Muscle of leg (tissue), 11 donors: ENCODE measurements around the gene DNHD1. TPM values are rescaled to one million over a fixed set of nuclear protein-coding genes. Genes with fewer than 3 reads are reported as not detected.

Source experiments
- DNase-seq: peaks from one replicate; pipeline ENCODE4 v3.0.0; 2013
- H3K27ac ChIP-seq: one replicate; pipeline ENCODE4 v1.5.1; 2013; ENCODE audit warnings: mild to moderate bottlenecking, low read length, control low read depth
- H3K27me3 ChIP-seq: one replicate; pipeline ENCODE4 v1.6.1; 2013; ENCODE audit warnings: low read length; ENCODE audit not compliant: control insufficient read depth, insufficient read depth
- H3K36me3 ChIP-seq: one replicate; pipeline ENCODE4 v1.6.1; 2013; ENCODE audit warnings: low read length; ENCODE audit not compliant: control insufficient read depth, insufficient read depth
- H3K4me1 ChIP-seq: one replicate; pipeline ENCODE4 v1.6.1; 2013; ENCODE audit warnings: low read length; ENCODE audit not compliant: control insufficient read depth, insufficient read depth
- H3K4me3 ChIP-seq: one replicate; pipeline ENCODE4 v1.5.1; 2013; ENCODE audit warnings: low read length, control low read depth
- H3K9me3 ChIP-seq: replicated peaks from 2 replicates; pipeline ENCODE4 v1.6.1; 2013; ENCODE audit warnings: low read depth, low read length; ENCODE audit not compliant: control insufficient read depth
- WGBS: methylation state at CpG from one replicate; pipeline ENCODE4 v1.1.5; 2013; ENCODE audit warnings: missing lambda C conversion rate; ENCODE audit not compliant: insufficient coverage; 5-methylcytosine and 5-hydroxymethylcytosine counted together
- polyA plus RNA-seq, 8 donors: library from polyadenylated mRNA; unstranded; fragments of 120-200 nt; gene quantifications; one replicate each; pipeline versions ENCODE4 v1.2.1 to v1.2.3, GENCODE V29; 2013; ENCODE audit warnings: inconsistent platforms in 1 of 8, low replicate concordance in 1 of 8; ENCODE audit not compliant: insufficient read length in 8 of 8, insufficient read depth in 1 of 8
- total RNA-seq: library from RNA; stranded (reverse); fragments of 120-200 nt; gene quantifications from one replicate; pipeline ENCODE4 v1.2.4, GENCODE V29; 2013

Gene DNHD1
- total and polyA plus RNA-seq, 9 donors = 3.3 to 10.7 (median 6.5) TPM

DNA sequence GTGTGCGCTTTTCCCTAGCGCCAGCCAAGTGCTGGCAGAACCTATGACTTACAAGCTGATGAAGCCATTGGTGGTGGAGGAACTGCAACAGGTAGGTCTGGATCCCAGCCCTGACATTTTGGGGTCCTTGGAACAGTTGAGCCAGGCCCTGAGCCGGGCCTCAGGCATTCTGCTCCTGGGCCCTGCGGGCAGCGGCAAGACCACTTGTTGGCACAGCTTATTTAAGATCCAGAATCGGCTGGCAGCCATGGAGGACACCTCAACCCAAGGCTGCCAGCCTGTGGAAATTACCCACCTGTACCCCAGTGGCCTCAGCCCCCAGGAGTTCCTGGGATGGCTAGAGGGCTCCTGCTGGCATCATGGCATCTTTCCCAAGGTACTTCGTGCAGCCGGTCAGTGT lies 49.7 kb downstream of the DNHD1 start:
- no peaks in the 10 kb centered on the region for H3K4me1 ChIP-seq
- no peaks in the 10 kb centered on the region for H3K27me3 ChIP-seq
- no peak overlapping the region for H3K4me3 ChIP-seq
- 98% methylated on average over 8 of the region's 8 CpGs for WGBS
- DNase-seq = no peak
- no peaks in the 10 kb centered on the region for H3K9me3 ChIP-seq
- H3K27ac ChIP-seq = no peak overlapping the region
- H3K36me3 ChIP-seq = peaks cover 18% of the 10 kb centered on the region

DNA sequence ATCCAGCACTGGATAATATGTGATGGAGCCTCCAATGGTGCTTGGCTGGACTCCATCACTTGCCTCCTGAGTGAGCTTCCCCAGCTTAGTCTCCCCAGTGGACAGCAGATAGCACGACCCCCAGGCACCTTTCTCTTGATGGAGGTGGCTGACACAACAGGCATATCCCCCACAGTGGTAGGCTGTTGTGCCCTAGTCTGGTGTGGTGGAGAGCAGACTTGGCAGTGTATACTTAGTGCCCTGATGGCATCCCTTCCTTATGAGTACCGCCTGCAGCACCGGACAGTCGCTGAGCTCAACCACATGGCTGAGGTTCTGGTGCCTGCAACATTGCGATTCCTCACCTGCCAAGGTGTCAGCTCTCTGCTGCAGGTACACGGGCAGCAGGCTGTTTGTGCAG lies 50.1 kb downstream of the DNHD1 start:
- no peak overlapping the region for H3K4me3 ChIP-seq
- no peak overlapping the region for H3K27ac ChIP-seq
- no peaks in the 10 kb centered on the region for H3K9me3 ChIP-seq
- H3K4me1 ChIP-seq = no peaks in the 10 kb centered on the region
- H3K27me3 ChIP-seq = no peaks in the 10 kb centered on the region
- WGBS = 92% methylated on average over 5 of the region's 6 CpGs
- peaks cover 18% of the 10 kb centered on the region for H3K36me3 ChIP-seq
- DNase-seq = no peak

DNA sequence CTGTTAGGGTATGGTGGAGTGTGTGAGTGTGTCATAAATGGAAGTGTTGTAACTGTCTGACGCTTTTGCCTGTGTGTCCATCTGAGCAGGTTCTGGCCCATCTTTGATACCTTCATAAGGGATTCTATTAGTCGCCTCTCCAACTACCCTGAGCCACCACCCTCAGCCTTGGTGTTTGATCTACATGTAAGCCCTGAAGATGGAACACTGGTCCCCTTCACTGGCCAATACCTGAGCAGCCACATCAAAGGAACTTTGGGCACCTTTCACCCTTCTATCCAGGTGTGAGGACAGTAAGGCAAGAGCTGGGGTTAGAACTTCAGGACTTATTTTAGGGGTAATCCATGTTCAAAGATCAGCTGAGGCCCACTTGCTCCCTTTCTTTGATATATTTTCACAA lies 51.0 kb downstream of the DNHD1 start:
- no CpG with 5 or more reads among the region's 2 CpGs for WGBS

DNA sequence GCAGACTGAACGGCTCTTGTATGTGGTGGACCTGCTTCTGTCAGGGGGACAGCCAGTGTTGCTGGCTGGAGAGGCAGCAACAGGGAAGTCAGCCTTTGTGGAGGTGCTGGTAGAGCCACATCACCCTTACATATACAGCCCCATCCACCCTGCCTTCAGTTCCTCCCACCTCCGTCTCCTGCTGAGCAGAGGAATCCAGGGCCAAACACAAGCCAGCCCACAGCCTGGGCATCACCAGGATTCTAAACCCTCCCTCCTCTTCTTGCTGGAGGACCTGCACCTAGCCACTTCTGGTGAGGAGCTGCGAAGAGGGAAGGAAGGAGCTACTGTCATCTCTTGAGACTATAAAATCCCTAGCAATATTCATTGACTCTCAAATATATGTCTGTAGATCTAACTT lies 51.6 kb downstream of the DNHD1 start:
- Histone ChIP-seq H3K4me1 (no peaks in the 10 kb centered on the region), H3K36me3 (peaks cover 18% of the 10 kb centered on the region), H3K9me3 (no peaks in the 10 kb centered on the region), H3K27me3 (no peaks in the 10 kb centered on the region), H3K4me3 (no peak overlapping the region), H3K27ac (no peak overlapping the region)
- DNase-seq = no peak
- WGBS = no CpG with 5 or more reads among the region's 3 CpGs

More for the DNA sequence above, 51.0 kb downstream of the DNHD1 start:
- no peak for DNase-seq
- Histone ChIP-seq H3K4me1 (no peaks in the 10 kb centered on the region), H3K4me3 (no peak overlapping the region), H3K36me3 (peaks cover 18% of the 10 kb centered on the region), H3K27me3 (no peaks in the 10 kb centered on the region), H3K27ac (no peak overlapping the region), H3K9me3 (no peaks in the 10 kb centered on the region)

DNA sequence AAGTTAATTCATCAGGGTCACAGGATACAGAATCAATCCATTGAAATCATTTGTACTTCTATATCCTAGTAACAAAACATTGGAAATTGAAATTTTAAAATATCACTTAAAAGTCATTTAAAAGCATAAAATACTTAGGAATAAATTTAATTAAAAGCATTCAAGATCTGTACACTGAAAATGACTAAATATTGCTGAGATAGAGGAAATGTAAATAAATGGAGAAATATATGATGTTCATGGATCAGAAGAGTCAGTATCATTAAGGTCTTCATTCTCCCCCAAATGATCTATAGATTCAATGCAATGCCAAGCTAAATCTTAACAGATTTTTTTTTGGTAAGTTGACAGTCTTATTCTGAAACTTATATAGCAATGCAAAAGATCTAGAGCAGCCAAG lies 56.6 kb downstream of the DNHD1 start:
- H3K4me3 ChIP-seq = no peak overlapping the region
- no peaks in the 10 kb centered on the region for H3K27me3 ChIP-seq
- H3K9me3 ChIP-seq = no peaks in the 10 kb centered on the region
- DNase-seq = no peak
- no peaks in the 10 kb centered on the region for H3K4me1 ChIP-seq
- no peak overlapping the region for H3K27ac ChIP-seq
- peaks cover 2% of the 10 kb centered on the region for H3K36me3 ChIP-seq

DNA sequence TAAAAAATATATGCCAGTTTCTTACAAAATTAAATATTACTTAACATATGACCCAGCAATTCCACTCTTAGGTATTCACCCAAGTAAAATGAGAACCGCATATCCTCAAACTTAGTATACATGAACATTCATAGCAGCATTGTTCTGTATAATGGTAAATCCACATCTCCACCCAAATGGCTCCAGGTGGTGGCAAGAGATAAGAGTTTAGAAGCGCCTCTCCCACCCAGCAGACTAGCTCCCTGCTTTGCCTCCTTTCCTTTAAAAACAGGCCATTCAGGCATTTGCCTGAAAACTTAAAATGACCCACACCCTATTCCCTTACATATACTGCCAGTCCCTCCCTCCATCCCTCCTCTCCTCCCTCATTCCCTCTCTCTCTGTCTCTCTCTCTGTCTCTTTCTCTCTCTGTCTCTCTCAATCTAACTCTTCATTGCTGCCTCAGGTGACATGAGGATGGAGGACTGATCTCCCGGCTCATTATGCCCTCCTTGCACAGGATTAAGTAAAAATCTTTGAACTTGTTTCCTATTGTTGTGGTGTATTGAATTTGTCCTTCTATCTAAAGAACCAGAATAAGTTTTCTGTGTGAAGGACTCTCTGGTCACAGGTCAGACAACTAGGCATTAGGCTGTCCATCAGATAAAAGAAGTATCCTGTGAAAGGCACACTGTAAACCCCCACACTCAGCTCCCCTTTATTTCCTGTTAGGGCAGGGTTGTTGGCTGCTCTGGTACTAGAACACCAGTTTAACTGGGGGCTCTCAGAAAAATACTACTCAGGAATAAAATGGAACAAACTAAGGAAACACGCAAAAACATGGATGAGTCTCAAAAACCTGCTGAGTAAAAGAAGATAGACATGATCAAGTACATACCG lies 58.0 kb downstream of the DNHD1 start:
- WGBS = no CpG with 5 or more reads among the region's 5 CpGs
- Histone ChIP-seq H3K4me1 (no peaks in the 10 kb centered on the region), H3K27ac (no peak overlapping the region), H3K4me3 (no peak overlapping the region), H3K27me3 (no peaks in the 10 kb centered on the region), H3K36me3 (peaks cover 4% of the 10 kb centered on the region), H3K9me3 (no peaks in the 10 kb centered on the region)
- DNase-seq = no peak

DNA sequence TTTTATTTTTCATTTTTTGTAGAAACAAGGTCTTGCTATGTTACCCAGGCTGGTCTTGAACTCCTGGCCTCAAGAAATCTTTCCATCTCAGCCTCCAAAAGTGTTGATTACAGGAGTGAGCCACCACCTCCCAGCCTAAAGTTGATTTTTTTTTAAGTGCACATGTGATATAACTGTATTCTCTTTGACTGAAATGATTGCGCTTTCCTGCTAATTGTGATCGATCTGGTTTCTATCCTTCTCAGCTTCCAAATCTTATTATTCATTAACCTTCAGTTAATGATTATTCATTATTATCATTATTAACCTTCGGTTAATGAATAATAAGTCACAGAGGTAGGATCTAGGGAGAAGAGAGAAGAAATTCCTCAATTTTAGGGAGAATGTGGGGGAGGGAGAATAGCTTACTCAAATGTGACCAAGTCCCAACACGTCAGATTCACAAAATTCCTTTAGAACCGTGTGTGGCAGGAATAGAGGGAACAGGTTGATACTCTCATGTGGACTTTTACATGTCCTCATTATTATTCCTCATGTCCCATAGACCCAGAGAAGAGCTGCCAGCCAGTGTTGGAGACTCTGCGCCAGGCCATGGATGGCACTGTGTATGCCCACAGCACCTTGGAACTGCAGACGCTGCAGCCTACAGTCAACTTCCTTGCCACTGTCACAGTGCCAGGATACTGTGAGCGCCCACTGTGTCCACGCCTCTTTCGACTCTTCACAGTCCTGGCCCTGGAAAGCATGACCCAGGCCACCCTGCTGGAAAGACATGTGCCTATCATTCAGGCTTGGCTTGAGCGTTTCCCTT lies 59.3 kb downstream of the DNHD1 start:
- peaks cover 4% of the 10 kb centered on the region for H3K36me3 ChIP-seq
- no peaks in the 10 kb centered on the region for H3K9me3 ChIP-seq
- H3K4me3 ChIP-seq = no peak overlapping the region
- 98% methylated on average over 7 of the region's 11 CpGs for WGBS
- no peaks in the 10 kb centered on the region for H3K4me1 ChIP-seq
- DNase-seq = no peak
- no peak overlapping the region for H3K27ac ChIP-seq
- H3K27me3 ChIP-seq = no peaks in the 10 kb centered on the region

DNA sequence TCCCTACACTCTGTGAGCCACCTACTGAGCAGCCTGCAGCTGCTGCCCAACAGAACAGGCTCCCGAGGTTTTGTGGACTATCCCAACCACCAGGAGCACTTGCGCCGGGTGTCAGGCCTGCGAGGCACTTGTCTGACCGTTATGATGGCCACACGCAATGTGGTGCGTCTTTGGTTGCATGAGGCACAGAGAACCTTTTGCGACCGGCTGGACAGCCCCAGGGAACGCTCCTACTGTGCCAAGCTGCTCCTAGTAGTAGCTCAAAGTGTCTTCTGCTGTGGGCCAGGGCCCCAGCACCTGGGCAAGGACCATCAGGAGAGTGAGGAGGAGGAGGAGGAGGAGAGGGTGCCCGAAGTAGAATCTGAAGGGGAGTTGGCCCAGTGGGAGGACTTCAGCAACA lies 60.0 kb downstream of the DNHD1 start:
- Histone ChIP-seq H3K36me3 (peaks cover 4% of the 10 kb centered on the region), H3K9me3 (no peaks in the 10 kb centered on the region), H3K27ac (no peak overlapping the region), H3K4me1 (no peaks in the 10 kb centered on the region), H3K27me3 (no peaks in the 10 kb centered on the region), H3K4me3 (no peak overlapping the region)
- no peak for DNase-seq
- 96% methylated on average over 10 of the region's 11 CpGs for WGBS

DNA sequence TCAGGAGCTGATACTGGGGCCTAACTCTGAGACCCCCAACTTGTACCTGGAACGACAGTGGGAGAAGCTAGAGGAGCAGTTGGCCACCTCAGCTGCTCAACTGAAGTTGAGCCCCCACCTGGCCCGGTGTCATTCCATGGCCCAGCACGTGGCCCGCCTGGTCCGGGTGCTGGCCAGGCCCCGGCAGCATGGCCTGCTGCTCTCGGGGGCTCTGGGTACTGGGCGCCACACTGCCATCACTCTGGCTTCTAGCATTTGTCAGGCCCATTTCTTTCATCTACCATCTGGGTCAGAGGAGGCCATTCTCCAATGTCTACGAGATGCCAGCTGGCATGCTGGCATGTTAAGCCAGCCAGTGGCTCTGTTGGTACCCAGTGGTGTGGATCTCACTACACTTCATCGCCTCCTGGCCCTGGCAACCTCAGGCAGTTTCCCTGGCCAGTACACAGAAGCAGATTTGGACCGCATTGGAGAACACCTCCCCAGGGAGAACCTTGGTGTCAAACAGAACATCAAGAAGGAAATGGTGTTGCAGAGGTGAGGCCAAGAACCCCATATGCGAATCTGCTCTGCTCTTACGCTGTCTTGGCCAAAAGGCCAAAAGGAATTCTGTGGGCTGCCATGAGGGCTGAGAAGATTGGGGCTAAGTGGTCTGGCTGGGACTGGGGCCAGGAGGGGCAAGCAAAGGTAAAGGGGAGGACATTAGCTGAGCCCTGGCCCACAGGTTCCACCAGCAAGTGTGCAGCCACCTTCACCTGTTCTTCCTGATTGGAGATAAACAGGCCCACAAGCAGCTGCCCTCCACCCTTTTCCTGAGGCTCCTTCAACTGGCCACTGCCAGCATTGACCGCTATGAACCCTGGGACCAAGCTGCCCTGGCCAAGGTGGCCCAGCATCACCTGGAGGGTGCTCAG lies 60.9 kb downstream of the DNHD1 start:
- no peak for DNase-seq
- H3K27me3 ChIP-seq = no peaks in the 10 kb centered on the region
- no peaks in the 10 kb centered on the region for H3K9me3 ChIP-seq
- H3K4me1 ChIP-seq = no peaks in the 10 kb centered on the region
- H3K4me3 ChIP-seq = no peak overlapping the region
- 95% methylated on average over 14 of the region's 14 CpGs for WGBS
- no peak overlapping the region for H3K27ac ChIP-seq
- peaks cover 4% of the 10 kb centered on the region for H3K36me3 ChIP-seq

DNA sequence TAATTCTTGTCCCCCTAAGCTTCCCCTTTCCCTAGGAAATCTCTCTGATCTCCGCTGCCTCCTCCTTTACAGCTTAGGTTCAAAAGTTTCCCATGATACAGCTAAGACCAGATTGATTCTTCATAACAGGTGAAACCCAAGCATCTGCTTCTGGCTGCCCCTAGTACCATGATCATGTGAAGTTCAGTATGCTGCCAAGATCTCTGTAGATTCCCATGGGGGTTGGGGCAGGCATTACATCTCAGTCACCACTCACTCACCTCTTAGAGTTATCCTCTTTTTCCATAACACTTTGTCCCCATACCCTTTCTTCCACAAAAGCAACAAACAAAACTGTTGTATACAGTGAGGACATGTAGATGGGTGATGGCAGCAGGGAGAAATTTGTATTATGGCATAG lies 62.3 kb downstream of the DNHD1 start:
- 83% methylated on average over 1 of the region's 1 CpG for WGBS
- peaks cover 7% of the 10 kb centered on the region for H3K36me3 ChIP-seq
- H3K27me3 ChIP-seq = no peaks in the 10 kb centered on the region
- peak; percentile 22 for DNase-seq
- H3K4me3 ChIP-seq = no peak overlapping the region
- no peaks in the 10 kb centered on the region for H3K4me1 ChIP-seq
- H3K27ac ChIP-seq = no peak overlapping the region
- no peaks in the 10 kb centered on the region for H3K9me3 ChIP-seq
